ENCODE measurements around the gene FXR2.

FXR2 gene

DNA sequence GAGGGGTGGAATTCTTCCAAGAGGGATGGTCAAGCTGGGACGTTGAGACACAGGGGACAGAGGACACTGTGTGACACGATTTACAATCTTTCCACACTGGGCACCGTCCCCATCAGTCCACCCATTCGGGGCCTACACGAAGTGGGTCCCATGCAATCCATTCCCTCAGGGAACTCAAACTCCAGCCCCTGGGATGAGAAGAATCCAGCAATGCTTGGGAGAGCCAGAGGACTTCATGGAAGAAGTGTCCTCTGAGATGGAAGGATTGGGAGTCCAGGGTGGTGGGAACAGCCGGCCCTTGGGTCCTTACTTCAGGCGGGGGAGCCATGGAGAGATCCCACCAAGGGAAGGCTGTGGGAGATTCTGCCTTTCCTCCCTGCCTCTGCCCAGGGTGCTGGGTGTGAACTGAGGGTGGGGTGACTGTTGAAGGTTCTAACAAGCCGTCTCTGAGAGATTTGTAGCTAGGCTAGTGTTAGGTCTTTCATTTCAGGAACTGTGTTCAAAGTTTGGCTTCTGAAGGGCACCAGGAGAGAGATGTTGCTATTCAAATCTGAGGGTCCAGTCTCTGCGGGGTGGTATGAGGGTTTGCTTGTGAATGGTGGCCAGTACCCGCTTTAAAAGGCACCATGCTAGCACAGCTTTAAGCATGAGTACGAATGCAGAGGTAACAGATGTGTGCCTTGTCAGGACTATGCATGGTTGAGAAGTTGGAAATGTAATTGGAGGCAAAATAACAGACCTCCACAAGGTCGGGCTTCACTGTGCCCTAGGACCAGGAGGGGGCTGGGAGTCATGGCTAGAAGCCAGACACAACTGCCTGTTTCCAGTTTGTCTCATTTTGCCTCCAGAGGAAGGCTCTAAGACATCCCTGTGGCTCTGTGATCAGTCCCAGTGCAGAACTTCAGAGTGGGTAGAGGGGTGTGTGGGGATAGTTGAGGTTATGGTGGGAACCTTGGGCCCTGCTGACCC lies 38.0 kb upstream of the FXR2 start:
- TF ChIP-seq POLR2AphosphoS5 (IDR thresholded peaks at IDR 0.05; ENCODE audit: low read depth, low read length) (no peak), FOXP2 (optimal IDR thresholded peaks at IDR 0.05; ENCODE audit: borderline replicate concordance, extremely low read depth, extremely low read length, insufficient read depth) (no peak), SIN3A (IDR thresholded peaks at IDR 0.05; ENCODE audit: borderline replicate concordance, insufficient read depth, low read length) (no peak), TAF1 (IDR thresholded peaks at IDR 0.05; ENCODE audit: borderline replicate concordance, insufficient read depth, low read length) (no peak)
- TF ChIP-seq, protein P1, sequence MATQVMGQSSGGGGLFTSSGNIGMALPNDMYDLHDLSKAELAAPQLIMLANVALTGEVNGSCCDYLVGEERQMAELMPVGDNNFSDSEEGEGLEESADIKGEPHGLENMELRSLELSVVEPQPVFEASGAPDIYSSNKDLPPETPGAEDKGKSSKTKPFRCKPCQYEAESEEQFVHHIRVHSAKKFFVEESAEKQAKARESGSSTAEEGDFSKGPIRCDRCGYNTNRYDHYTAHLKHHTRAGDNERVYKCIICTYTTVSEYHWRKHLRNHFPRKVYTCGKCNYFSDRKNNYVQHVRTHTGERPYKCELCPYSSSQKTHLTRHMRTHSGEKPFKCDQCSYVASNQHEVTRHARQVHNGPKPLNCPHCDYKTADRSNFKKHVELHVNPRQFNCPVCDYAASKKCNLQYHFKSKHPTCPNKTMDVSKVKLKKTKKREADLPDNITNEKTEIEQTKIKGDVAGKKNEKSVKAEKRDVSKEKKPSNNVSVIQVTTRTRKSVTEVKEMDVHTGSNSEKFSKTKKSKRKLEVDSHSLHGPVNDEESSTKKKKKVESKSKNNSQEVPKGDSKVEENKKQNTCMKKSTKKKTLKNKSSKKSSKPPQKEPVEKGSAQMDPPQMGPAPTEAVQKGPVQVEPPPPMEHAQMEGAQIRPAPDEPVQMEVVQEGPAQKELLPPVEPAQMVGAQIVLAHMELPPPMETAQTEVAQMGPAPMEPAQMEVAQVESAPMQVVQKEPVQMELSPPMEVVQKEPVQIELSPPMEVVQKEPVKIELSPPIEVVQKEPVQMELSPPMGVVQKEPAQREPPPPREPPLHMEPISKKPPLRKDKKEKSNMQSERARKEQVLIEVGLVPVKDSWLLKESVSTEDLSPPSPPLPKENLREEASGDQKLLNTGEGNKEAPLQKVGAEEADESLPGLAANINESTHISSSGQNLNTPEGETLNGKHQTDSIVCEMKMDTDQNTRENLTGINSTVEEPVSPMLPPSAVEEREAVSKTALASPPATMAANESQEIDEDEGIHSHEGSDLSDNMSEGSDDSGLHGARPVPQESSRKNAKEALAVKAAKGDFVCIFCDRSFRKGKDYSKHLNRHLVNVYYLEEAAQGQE (IDR thresholded peaks at IDR 0.05; ENCODE audit: insufficient read depth in 1 of 2, low read depth in 2 of 2, low read length in 2 of 2): no peak

- no peak for TF ChIP-seq POLR2AphosphoS5 (IDR thresholded peaks at IDR 0.05; ENCODE audit: low read depth, low read length)
- no peak for TF ChIP-seq SIN3A (IDR thresholded peaks at IDR 0.05; ENCODE audit: borderline replicate concordance, insufficient read depth, low read length)
- no peak for TF ChIP-seq TAF1 (IDR thresholded peaks at IDR 0.05; ENCODE audit: borderline replicate concordance, insufficient read depth, low read length)
- TF ChIP-seq FOXP2 (optimal IDR thresholded peaks at IDR 0.05; ENCODE audit: borderline replicate concordance, extremely low read depth, extremely low read length, insufficient read depth): no peak
- TF ChIP-seq, protein P1 (IDR thresholded peaks at IDR 0.05; ENCODE audit: insufficient read depth in 1 of 2, low read depth in 2 of 2, low read length in 2 of 2): no peak
Measured at GRCh38 chr17:7651665-7652387, 37.1 kb upstream of the FXR2 start.

- no peak for TF ChIP-seq POLR2AphosphoS5 (IDR thresholded peaks at IDR 0.05; ENCODE audit: low read depth, low read length)
Measured at GRCh38 chr17:7651097-7651664, 36.5 kb upstream of the FXR2 start.

- no peak for TF ChIP-seq POLR2AphosphoS5 (IDR thresholded peaks at IDR 0.05; ENCODE audit: low read depth, low read length)
- TF ChIP-seq FOXP2 (optimal IDR thresholded peaks at IDR 0.05; ENCODE audit: borderline replicate concordance, extremely low read depth, extremely low read length, insufficient read depth): no peak
- TF ChIP-seq TAF1 (IDR thresholded peaks at IDR 0.05; ENCODE audit: borderline replicate concordance, insufficient read depth, low read length): no peak
- TF ChIP-seq SIN3A (IDR thresholded peaks at IDR 0.05; ENCODE audit: borderline replicate concordance, insufficient read depth, low read length): no peak
- TF ChIP-seq, protein P1 (IDR thresholded peaks at IDR 0.05; ENCODE audit: insufficient read depth in 1 of 2, low read depth in 2 of 2, low read length in 2 of 2): no peak
Measured at GRCh38 chr17:7650509-7651096, 35.9 kb upstream of the FXR2 start, which contains the start of gene ATP1B2. TSS of gene ATP1B2 (plus strand) at chr17:7650926. CDS start at chr17:7651519, 593 bp downstream.

GRCh38 chr17:7647018-7647417 lies 32.3 kb upstream of the FXR2 start:
- no peak for TF ChIP-seq TAF1 (IDR thresholded peaks at IDR 0.05; ENCODE audit: borderline replicate concordance, insufficient read depth, low read length)
- TF ChIP-seq, protein P1 (IDR thresholded peaks at IDR 0.05; ENCODE audit: insufficient read depth in 1 of 2, low read depth in 2 of 2, low read length in 2 of 2): no peak
